ENCODE results near the gene CDK2.

CDK2 gene

DNA sequence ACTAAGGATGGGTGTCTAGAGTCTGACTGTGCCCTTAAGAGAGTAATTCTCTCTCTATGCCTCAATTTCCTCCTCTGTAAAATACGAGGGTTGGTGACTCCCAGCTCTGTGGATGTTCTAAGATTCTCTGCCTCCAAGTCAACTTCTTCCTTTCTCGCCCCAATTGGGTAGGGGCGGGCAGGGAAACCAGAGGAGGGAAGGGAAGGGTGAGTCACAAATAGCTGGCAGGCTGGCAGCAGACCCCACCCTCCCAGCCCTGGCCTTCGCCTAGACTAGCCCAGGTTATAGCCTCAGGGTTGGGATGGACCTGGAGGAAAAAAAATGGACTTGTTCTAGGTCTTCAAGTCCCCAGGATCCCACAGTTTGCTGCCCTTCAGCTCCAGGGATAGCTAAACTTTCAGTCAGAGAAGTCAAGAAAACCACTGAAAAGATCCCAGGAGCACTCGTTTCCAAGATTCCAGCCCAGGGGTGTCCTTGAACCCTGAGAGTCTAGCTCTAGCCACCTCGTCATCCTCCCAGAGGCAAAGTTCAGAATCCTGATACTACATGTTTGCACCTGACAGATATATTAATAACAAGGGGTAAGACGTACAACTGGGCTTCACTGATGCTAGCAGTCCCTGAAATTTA is 33.3 kb upstream of the CDK2 start:
- no peak overlapping the region for H3K27ac ChIP-seq
- TF ChIP-seq, protein P1, sequence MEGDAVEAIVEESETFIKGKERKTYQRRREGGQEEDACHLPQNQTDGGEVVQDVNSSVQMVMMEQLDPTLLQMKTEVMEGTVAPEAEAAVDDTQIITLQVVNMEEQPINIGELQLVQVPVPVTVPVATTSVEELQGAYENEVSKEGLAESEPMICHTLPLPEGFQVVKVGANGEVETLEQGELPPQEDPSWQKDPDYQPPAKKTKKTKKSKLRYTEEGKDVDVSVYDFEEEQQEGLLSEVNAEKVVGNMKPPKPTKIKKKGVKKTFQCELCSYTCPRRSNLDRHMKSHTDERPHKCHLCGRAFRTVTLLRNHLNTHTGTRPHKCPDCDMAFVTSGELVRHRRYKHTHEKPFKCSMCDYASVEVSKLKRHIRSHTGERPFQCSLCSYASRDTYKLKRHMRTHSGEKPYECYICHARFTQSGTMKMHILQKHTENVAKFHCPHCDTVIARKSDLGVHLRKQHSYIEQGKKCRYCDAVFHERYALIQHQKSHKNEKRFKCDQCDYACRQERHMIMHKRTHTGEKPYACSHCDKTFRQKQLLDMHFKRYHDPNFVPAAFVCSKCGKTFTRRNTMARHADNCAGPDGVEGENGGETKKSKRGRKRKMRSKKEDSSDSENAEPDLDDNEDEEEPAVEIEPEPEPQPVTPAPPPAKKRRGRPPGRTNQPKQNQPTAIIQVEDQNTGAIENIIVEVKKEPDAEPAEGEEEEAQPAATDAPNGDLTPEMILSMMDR (conservative IDR thresholded peaks at IDR 0.05): no peak

DNA sequence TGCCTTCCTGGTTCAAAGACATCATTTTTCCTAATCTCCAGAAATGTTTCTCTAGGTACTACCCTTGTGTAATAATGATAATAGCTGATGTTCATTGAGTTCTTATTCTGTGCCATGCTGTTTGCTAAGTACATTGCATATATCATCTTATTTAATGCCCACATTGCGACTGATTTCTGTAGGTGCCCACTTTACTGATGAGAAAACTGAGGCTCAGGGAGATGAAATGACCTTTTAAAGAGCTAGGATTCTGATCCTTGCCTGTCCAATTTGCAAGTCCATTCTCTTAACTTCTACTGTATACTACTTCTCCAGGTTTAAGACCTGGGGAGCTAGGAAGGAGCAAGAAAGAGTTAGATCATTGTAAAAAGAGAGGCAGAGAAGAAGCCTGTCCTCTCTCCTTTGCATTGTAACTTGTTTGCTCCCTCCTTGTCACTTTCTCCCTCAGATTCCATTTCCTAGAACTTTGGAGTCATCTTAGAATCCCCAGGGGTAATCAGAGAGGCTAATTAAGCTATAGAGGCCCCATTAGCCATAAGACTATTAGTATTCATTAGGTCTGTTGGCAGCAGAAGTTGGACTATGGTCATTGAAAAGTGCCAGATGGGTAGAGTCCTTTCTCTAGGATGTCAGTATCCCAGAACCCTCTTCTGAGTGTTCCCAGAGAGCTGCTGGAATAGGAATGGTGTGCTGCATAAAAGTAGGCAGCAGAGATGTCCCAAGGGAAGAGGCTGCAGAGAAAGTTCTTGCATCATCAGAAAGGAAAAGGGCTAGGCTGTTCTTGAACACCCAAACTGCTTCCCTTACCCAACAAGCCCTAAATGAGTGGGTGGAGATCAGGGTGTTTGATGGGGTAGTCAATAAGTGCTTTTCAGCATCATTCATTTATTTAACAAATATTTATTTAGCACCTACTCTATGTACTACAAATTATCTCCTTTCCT is 32.6 kb upstream of the CDK2 start:
- H3K27ac ChIP-seq: no peak overlapping the region

DNA sequence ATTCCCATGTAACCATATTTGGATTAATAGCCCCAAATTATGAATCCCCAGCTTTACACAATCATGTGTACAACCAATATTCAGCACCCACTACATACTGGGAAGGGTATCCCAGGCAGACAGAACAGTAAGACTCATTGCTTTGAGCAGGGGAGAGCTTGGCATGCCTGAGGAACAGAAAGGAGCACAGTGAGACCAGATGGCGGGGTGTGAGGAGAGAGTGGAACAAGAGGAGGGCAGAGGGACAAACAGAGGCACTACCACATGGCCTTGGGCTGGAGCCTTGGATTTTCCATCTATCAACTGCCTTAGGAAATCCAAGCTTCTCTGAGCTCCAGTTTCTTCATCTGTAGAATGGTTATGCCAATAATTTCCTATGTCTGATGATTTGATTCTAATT is 31.9 kb upstream of the CDK2 start:
- H3K27ac ChIP-seq: no peak overlapping the region
- TF ChIP-seq, protein P1 (conservative IDR thresholded peaks at IDR 0.05): no peak

More for the DNA sequence above, 32.6 kb upstream of the CDK2 start:
- TF ChIP-seq, protein P1 (conservative IDR thresholded peaks at IDR 0.05): no peak

DNA sequence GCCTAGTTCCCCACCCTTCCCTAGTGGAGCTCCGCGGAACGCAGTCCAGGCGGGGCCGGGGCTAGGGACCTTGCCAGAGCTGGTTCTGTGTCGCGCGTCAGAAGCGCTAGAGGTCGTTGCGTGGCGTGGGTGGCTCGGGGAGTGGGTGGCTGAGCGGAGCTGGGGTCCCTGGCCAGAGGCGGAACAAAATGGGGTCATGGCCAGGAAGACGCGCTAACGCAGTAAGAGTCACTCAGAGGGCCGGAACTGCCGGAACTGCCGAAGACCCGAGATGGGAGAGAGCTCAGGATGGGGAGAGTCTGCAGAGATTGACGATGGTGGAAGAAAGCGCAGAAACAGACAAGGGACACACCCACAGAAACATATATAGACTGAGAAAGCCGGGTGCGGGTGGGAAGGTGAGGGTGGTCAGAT is 30.9 kb upstream of the CDK2 start:
- H3K27ac ChIP-seq: no peak overlapping the region
- TF ChIP-seq, protein P1 (conservative IDR thresholded peaks at IDR 0.05): no peak

DNA sequence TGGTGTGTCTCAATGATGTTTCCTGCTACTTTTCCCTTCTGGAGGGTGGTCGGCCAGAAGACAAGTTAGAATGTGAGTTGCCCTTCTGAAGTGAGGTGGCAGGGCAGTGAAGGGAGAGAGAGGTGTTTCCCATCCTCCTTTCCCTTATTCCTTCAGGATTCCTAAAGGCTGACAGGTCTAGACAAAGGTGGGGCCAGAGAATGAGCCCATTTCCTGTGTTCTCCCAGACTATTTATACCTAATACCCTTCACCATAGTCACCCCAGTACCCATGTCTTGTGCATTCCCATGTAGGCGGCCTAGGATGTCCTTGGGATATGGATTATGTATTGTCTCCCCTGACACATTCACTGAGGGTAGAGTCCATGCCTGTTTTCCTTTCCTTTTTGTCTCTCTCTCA is 28.6 kb upstream of the CDK2 start:
- H3K27ac ChIP-seq: no peak overlapping the region
- TF ChIP-seq, protein P1 (conservative IDR thresholded peaks at IDR 0.05): no peak

DNA sequence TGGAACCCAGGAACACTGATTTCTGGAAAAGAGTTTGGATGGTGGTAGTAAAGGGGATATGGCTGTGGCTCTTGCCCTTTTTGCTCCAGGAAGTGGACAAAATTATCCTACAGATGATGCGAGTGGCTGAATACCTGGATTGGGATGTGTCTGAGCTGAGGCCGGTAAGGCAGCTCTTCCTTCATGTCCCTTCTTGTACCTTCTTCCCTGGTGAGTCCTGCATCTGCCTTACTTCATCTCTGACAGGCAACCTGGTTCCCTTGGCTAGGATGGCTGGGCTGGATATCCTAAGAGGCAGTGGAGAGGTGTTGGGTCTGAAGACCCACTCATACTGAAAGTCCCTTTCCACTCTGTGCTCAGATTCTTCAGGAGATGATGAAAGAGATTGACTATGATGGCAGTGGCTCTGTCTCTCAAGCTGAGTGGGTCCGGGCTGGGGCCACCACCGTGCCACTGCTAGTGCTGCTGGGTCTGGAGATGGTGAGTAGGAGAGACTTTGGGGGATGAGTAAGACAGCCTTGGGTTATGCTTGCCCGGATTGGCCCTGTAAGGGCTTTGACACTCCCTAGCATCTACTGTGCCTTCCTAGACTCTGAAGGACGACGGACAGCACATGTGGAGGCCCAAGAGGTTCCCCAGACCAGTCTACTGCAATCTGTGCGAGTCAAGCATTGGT is 27.7 kb upstream of the CDK2 start:
- TF ChIP-seq, protein P1 (conservative IDR thresholded peaks at IDR 0.05): no peak
- H3K27ac ChIP-seq: no peak overlapping the region

All from VCaP (cell line).